HG03457 (cell line): Measurements from ENCODE around the gene CPT1A.

Source experiments
- ATAC-seq: cut with Tn5 transposase; IDR thresholded peaks from one replicate; pipeline ENCODE4 v1.9.1; 2021; ENCODE audit warnings: moderate number of reproducible peaks; ENCODE audit not compliant: unreplicated experiment

The CPT1A gene

GRCh38 chr11:68832476-68833181 lies 9.1 kb downstream of the CPT1A start:
- ATAC-seq, result no peak

GRCh38 chr11:68831124-68831523 lies 10.6 kb downstream of the CPT1A start:
- no peak for ATAC-seq

- no peak for ATAC-seq
These were observed 12.1 kb downstream of the CPT1A start for GRCh38 chr11:68829581-68829980.

GRCh38 chr11:68828957-68829356 lies 12.8 kb downstream of the CPT1A start:
- ATAC-seq, result no peak

- no peak for ATAC-seq
These were observed 13.4 kb downstream of the CPT1A start for GRCh38 chr11:68828155-68828931.

- no peak for ATAC-seq
These were observed 14.0 kb downstream of the CPT1A start for GRCh38 chr11:68827733-68828132.

GRCh38 chr11:68826726-68827125 lies 15.0 kb downstream of the CPT1A start:
- ATAC-seq, result no peak

GRCh38 chr11:68825571-68825970 lies 16.1 kb downstream of the CPT1A start:
- ATAC-seq, result no peak

GRCh38 chr11:68822546-68822945 lies 19.2 kb downstream of the CPT1A start:
- ATAC-seq, result no peak

- ATAC-seq, result no peak
These were observed 20.0 kb downstream of the CPT1A start for GRCh38 chr11:68821670-68822069.

- ATAC-seq, result no peak
These were observed 22.4 kb downstream of the CPT1A start for GRCh38 chr11:68819362-68819761.

- ATAC-seq, result no peak
These were observed 23.5 kb downstream of the CPT1A start for GRCh38 chr11:68818181-68818580.

- ATAC-seq, result no peak
These were observed 24.2 kb downstream of the CPT1A start for GRCh38 chr11:68817554-68817953.

- ATAC-seq, result no peak
These were observed 24.7 kb downstream of the CPT1A start for GRCh38 chr11:68816917-68817419.

- no peak for ATAC-seq
These were observed 25.4 kb downstream of the CPT1A start for GRCh38 chr11:68816251-68816776.

- ATAC-seq, result no peak
These were observed 27.9 kb downstream of the CPT1A start for GRCh38 chr11:68813773-68814172.

GRCh38 chr11:68812526-68812925 lies 29.2 kb downstream of the CPT1A start:
- no peak for ATAC-seq

GRCh38 chr11:68810164-68810563 lies 31.6 kb downstream of the CPT1A start:
- ATAC-seq, result no peak

GRCh38 chr11:68809506-68809905 lies 32.2 kb downstream of the CPT1A start:
- no peak for ATAC-seq

- no peak for ATAC-seq
These were observed 32.9 kb downstream of the CPT1A start for GRCh38 chr11:68808787-68809186.

GRCh38 chr11:68806931-68807844 lies 34.5 kb downstream of the CPT1A start:
- ATAC-seq, result no peak
